Mucosa of descending colon (tissue), 3 donors: Measurements from ENCODE around the gene INS. TPM values are rescaled to one million over a fixed set of nuclear protein-coding genes. Genes with fewer than 3 reads are reported as not detected.

Experiments
- ATAC-seq: fragments of 200-7000 bp; cut with Tn5 transposase; one replicate; pipeline ENCODE4 v1.9.1; 2020; ENCODE audit warnings: mild to moderate bottlenecking, moderate library complexity
- DNase-seq, 3 donors: peaks; one replicate each; pipeline ENCODE4 v3.0.0-alpha.2; 2020
- H3K36me3 ChIP-seq: fragments of 200-600 bp; one replicate; pipeline ENCODE4 v1.8.0; 2021; ENCODE audit warnings: low read depth, mild to moderate bottlenecking
- H3K4me1 ChIP-seq: fragments of 200-600 bp; one replicate; pipeline ENCODE4 v1.8.0; 2021; ENCODE audit warnings: low read depth, mild to moderate bottlenecking
- H3K4me3 ChIP-seq: fragments of 200-600 bp; one replicate; pipeline ENCODE4 v1.8.0; 2021; ENCODE audit warnings: mild to moderate bottlenecking
- H3K9me3 ChIP-seq: fragments of 200-600 bp; one replicate; pipeline ENCODE4 v1.8.0; 2021; ENCODE audit warnings: mild to moderate bottlenecking
- CTCF ChIP-seq: fragments of 200-600 bp; IDR thresholded peaks from one replicate; pipeline ENCODE4 v1.8.0; 2022; ENCODE audit warnings: antibody characterized with exemption, mild to moderate bottlenecking
- intact Hi-C, 2 donors: fragments of 100-400 bp; cut with DNase I in 1 of 2; cut with micrococcal nuclease in 1 of 2; formaldehyde crosslinking; loops; one replicate each; pipeline versions ENCODE4 v1.11.0 to v1.11.1; 2022; cut with DNase I, micrococcal nuclease
- total RNA-seq, 3 donors: library from RNA; stranded (reverse); fragmentation: NEBNext Ultra II Directional in 2 of 3; extraction: Animal tissue kit (Norgen Biotek cat#: 25700) in 2 of 3; gene quantifications; one replicate each; pipeline versions ENCODE4 v1.2.1 to v1.2.4, GENCODE V29; 2021 to 2023
- donor health status: DM: no; HTN: no; CAD: no; lungs with moderate emphysema.
- donor health status: DM: no; HTN: no; CAD: no.
- donor health status: DM: no; HTN: yes; CAD: no.

Gene INS
- total RNA-seq, 3 donors from 2014 or later: not detected

GRCh38 chr11:2200536-2200935, 39.5 kb upstream of the INS start:
- H3K4me1 ChIP-seq: peaks cover 13% of the 10 kb centered on the region
- H3K4me3 ChIP-seq: no peak overlapping the region
- ATAC-seq: no peak
- no peak for TF ChIP-seq CTCF
- no peaks in the 10 kb centered on the region for H3K9me3 ChIP-seq
- intact Hi-C loops: loop anchor here in 1 of 2 donors (10.0 kb wide), 1 partner anchor 94 kb away; no protein-coding TSS in a partner anchor
- H3K36me3 ChIP-seq: no peaks in the 10 kb centered on the region
- DNase-seq: peak in 1 of 3 donors; percentile 18

DNA sequence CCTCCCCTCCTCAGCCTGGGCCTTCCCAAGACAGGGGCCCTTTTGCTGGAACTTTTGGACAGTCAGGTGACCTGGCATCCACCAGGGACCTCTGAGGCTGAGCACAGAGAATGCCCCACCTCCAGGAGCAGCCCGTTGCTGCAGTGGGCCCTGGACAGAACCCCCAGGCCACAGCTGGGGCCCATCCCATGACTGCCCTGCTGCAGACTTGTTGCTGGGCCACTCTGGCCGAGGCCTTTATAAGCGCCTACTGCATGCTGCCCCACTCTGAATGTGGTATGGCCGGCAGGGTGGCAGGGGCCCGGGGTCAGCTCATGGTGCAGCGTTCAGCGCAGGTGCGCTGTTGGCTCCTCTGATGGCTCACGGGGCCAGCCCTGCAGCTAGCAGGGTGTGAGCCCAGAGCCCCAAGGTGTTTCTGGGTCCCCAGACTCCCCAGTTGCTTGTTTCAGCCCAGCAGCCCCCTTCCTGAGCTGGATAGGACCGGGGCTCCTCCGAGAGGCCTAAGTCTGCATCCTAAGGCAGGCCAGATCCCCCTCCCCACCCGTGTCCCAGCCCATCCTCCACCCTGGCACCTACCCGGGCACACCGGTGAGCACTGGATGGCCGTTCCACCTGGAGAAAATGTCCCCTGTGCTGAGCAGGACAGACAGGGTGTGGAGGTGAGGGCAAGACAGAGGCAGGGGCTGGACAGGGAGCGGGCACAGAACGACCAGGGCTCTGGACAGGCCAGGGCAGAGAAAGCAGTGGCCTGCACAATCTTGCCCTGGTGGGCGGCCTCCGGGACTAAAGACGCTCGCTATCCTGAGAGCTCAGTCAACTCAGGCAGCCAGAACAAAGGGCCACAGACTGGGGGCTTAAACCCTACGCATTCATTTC, 38.7 kb upstream of the INS start:
- ATAC-seq (no peak), DNase-seq (peak in 1 of 3 donors; percentile 25)
- no peak overlapping the region for H3K4me3 ChIP-seq
- peaks cover 13% of the 10 kb centered on the region for H3K4me1 ChIP-seq
- no peaks in the 10 kb centered on the region for H3K36me3 ChIP-seq
- intact Hi-C loops: loop anchor here (5.0 to 10.0 kb wide), 2 partner anchors 95 to 223 kb away; no protein-coding TSS in a partner anchor
- H3K9me3 ChIP-seq: no peaks in the 10 kb centered on the region
- TF ChIP-seq CTCF: no peak

GRCh38 chr11:2198621-2199365, 37.8 kb upstream of the INS start:
- DNase-seq (peak in 1 of 3 donors; percentile 44), ATAC-seq (no peak)
- intact Hi-C loops: loop anchor here in 1 of 2 donors (5.0 to 10.0 kb wide), 2 partner anchors 96 to 224 kb away; no protein-coding TSS in a partner anchor
- no peak for TF ChIP-seq CTCF
- H3K9me3 ChIP-seq: no peaks in the 10 kb centered on the region
- no peak overlapping the region for H3K4me3 ChIP-seq
- H3K4me1 ChIP-seq: peaks cover 13% of the 10 kb centered on the region
- H3K36me3 ChIP-seq: no peaks in the 10 kb centered on the region

GRCh38 chr11:2197771-2198520, 36.9 kb upstream of the INS start:
- intact Hi-C loops: loop anchor here in 1 of 2 donors (5.0 to 10.0 kb wide), 2 partner anchors 97 to 224 kb away; no protein-coding TSS in a partner anchor
- no peak overlapping the region for H3K4me3 ChIP-seq
- DNase-seq: no peak
- H3K36me3 ChIP-seq: no peaks in the 10 kb centered on the region
- no peaks in the 10 kb centered on the region for H3K9me3 ChIP-seq
- no peak for ATAC-seq
- peaks cover 13% of the 10 kb centered on the region for H3K4me1 ChIP-seq
- no peak for TF ChIP-seq CTCF
